ENCODE measurements around the gene TSR2.

TSR2 gene

DNA sequence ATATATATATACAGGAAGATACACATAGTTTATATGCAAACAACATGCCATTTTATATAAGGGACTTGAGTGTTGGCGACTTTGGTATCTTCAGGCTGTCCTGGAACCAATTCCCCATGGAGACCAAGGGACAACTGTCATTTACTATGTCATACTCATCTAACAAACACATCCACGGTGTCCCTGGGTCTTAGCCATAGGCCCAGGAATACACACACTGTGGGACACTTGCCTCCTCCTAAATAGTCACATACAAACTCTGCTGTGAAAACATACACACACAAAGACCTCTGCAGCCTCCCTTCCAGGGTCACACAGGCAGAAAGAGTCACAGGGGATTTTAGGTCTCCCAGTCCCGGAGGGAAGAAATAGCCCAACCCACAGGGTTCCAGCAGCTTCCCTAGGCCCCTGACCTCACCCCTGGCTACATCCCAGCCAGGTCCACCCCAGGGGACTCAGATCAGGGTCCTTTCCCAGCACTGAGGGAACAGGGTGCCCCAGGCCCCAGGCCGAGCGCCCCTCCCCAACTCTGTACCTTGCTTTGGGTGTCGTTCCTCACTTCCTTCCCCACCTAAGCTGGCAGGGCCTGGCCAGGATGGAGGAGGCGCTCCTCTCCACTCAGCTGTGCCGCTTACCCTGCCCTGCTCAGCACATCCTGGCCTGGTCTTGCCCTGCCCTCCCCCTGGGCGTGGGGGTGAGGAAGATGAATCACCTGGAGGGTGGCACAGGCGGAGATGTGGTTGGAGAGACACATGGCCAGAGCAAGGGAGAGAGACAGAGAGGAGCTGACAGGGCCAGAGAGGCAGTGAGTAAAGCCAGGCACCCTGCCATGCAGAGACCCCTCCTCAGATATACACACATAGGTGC is 34.0 kb downstream of the TSR2 start:
- H2BK12ac ChIP-seq (ENCODE audit: low read length), result no peak overlapping the region
- no peak overlapping the region for H2BK120ac ChIP-seq (ENCODE audit: low read depth, low read length)
- no peak overlapping the region for H3K4me2 ChIP-seq (ENCODE audit: insufficient read depth, low read length, poor library complexity, severe bottlenecking)
- H3K27ac ChIP-seq (replicated peaks; ENCODE audit: low read length), result no peak overlapping the region
- no peak overlapping the region for H3K9ac ChIP-seq (ENCODE audit: low read depth, low read length, poor library complexity)
- WGBS, 2 donors (ENCODE audit: extremely low coverage in 2 of 2, insufficient read length in 2 of 2, insufficient replicate concordance in 1 of 2), result no CpG with 5 or more reads among the region's 10 CpGs
- H3K36me3 ChIP-seq (replicated peaks in 1 of 2; ENCODE audit: control insufficient read depth in 2 of 2, insufficient read depth in 2 of 2, low read length in 2 of 2), result peaks cover 8 to 12% of the 10 kb centered on the region in 2 donors
- H4K8ac ChIP-seq (ENCODE audit: low read depth, low read length), result no peak overlapping the region
- H3K23ac ChIP-seq (ENCODE audit: low read depth, low read length, poor library complexity), result no peak overlapping the region
- no peak overlapping the region for H3K4ac ChIP-seq (ENCODE audit: low read length)
- no peak overlapping the region for H3K4me3 ChIP-seq (ENCODE audit: low read length in 2 of 2)
- H3K9me3 ChIP-seq (replicated peaks in 1 of 2; ENCODE audit: control insufficient read depth in 2 of 2, insufficient read depth in 1 of 2, low read depth in 1 of 2, low read length in 2 of 2), result no peaks in the 10 kb centered on the region
- H3K4me1 ChIP-seq (ENCODE audit: control insufficient read depth in 2 of 2, insufficient read depth in 1 of 2, low read depth in 1 of 2, low read length in 2 of 2), result peaks cover 2 to 9% of the 10 kb centered on the region in 2 donors
- H3K79me1 ChIP-seq (ENCODE audit: low read depth, low read length), result peaks cover 5% of the 10 kb centered on the region
- no peak overlapping the region for H4K91ac ChIP-seq (ENCODE audit: low read depth, low read length, poor library complexity)
- no peak overlapping the region for H2AFZ ChIP-seq (ENCODE audit: low read length)
- H2AK5ac ChIP-seq (ENCODE audit: low read depth, low read length), result no peak overlapping the region
- H2BK15ac ChIP-seq (ENCODE audit: low read length), result no peak overlapping the region
- no peak overlapping the region for H3K18ac ChIP-seq (ENCODE audit: low read length)
- DNase-seq (ENCODE audit: low spot score), result no peak
- H3K14ac ChIP-seq (ENCODE audit: low read length), result no peak overlapping the region
- no peak overlapping the region for H2BK5ac ChIP-seq (ENCODE audit: low read length)
- H3K27me3 ChIP-seq (ENCODE audit: control insufficient read depth in 3 of 3, insufficient read depth in 3 of 3, low read depth in 1 of 3, low read length in 3 of 3), result no peaks in the 10 kb centered on the region

GRCh38 chrX:54479136-54480111 is 39.2 kb downstream of the TSR2 start:
- Histone ChIP-seq H3K4me2 (ENCODE audit: insufficient read depth, low read length, poor library complexity, severe bottlenecking) (no peak overlapping the region), H2BK5ac (ENCODE audit: low read length) (no peak overlapping the region), H2AFZ (ENCODE audit: low read length) (no peak overlapping the region), H2BK12ac (ENCODE audit: low read length) (no peak overlapping the region), H3K9me3 (replicated peaks in 1 of 2; ENCODE audit: control insufficient read depth in 2 of 2, insufficient read depth in 1 of 2, low read depth in 1 of 2, low read length in 2 of 2) (no peaks in the 10 kb centered on the region), H3K14ac (ENCODE audit: low read length) (no peak overlapping the region), H3K79me1 (ENCODE audit: low read depth, low read length) (no peaks in the 10 kb centered on the region), H2AK5ac (ENCODE audit: low read depth, low read length) (no peak overlapping the region), H3K4me3 (ENCODE audit: low read length in 2 of 2) (no peak overlapping the region), H3K36me3 (replicated peaks in 1 of 2; ENCODE audit: control insufficient read depth in 2 of 2, insufficient read depth in 2 of 2, low read length in 2 of 2) (no peaks in the 10 kb centered on the region), H3K4ac (ENCODE audit: low read length) (no peak overlapping the region), H3K4me1 (ENCODE audit: control insufficient read depth in 2 of 2, insufficient read depth in 1 of 2, low read depth in 1 of 2, low read length in 2 of 2) (peaks cover 16 to 20% of the 10 kb centered on the region in 2 donors), H3K9ac (ENCODE audit: low read depth, low read length, poor library complexity) (no peak overlapping the region), H3K18ac (ENCODE audit: low read length) (no peak overlapping the region), H3K23ac (ENCODE audit: low read depth, low read length, poor library complexity) (no peak overlapping the region), H2BK120ac (ENCODE audit: low read depth, low read length) (no peak overlapping the region), H4K91ac (ENCODE audit: low read depth, low read length, poor library complexity) (no peak overlapping the region), H3K27ac (replicated peaks; ENCODE audit: low read length) (no peak overlapping the region), H3K27me3 (ENCODE audit: control insufficient read depth in 3 of 3, insufficient read depth in 3 of 3, low read depth in 1 of 3, low read length in 3 of 3) (no peaks in the 10 kb centered on the region), H4K8ac (ENCODE audit: low read depth, low read length) (no peak overlapping the region), H2BK15ac (ENCODE audit: low read length) (no peak overlapping the region)
- DNase-seq (ENCODE audit: low spot score), result no peak
- WGBS, 2 donors (ENCODE audit: extremely low coverage in 2 of 2, insufficient read length in 2 of 2, insufficient replicate concordance in 1 of 2), result no CpG with 5 or more reads among the region's 9 CpGs

DNA sequence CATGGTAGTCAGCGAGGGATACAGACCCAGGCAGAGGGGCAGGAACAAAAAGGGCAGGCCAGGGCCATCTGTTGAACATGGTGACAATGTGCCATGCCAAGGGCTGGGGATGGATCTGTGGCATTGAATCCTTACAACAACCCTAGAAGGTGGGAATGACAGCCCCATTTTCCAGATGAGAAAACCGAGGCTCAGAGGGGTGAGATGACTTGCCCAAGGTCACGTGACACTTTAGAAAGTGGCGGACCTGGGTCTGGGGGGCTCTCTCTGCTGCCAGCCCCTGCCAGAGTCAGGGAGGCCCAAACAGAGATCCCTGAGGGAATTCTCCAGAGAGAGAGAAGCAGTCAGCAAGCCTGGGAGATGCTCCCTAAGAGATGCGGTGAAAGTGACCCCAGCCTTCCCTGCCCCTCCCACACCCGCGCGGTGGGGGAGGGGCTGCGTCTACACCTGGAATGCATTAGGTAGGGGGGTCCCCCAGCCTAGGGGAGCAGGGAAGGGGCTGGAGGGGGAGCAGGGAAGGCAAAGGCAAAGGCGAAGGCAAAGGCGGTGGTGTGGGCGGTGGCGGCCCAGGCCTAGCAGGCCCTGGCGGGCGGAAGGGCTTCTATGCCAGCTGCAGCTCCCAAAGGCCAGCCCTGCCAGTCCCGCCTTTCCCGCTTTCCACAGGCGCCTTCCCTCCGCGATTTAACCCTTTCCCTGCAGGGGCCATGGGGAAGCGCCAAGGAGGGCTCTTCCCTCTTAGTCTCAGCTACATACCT is 42.8 kb downstream of the TSR2 start:
- H3K79me1 ChIP-seq (ENCODE audit: low read depth, low read length), result no peaks in the 10 kb centered on the region
- no peaks in the 10 kb centered on the region for H3K9me3 ChIP-seq (replicated peaks in 1 of 2; ENCODE audit: control insufficient read depth in 2 of 2, insufficient read depth in 1 of 2, low read depth in 1 of 2, low read length in 2 of 2)
- no peak overlapping the region for H2BK120ac ChIP-seq (ENCODE audit: low read depth, low read length)
- no CpG with 5 or more reads among the region's 21 CpGs for WGBS, 2 donors (ENCODE audit: extremely low coverage in 2 of 2, insufficient read length in 2 of 2, insufficient replicate concordance in 1 of 2)
- H2BK15ac ChIP-seq (ENCODE audit: low read length), result no peak overlapping the region
- H3K4ac ChIP-seq (ENCODE audit: low read length), result no peak overlapping the region
- H3K18ac ChIP-seq (ENCODE audit: low read length), result no peak overlapping the region
- no peak overlapping the region for H3K23ac ChIP-seq (ENCODE audit: low read depth, low read length, poor library complexity)
- no peak overlapping the region for H2AFZ ChIP-seq (ENCODE audit: low read length)
- H3K27me3 ChIP-seq (ENCODE audit: control insufficient read depth in 3 of 3, insufficient read depth in 3 of 3, low read depth in 1 of 3, low read length in 3 of 3), result no peaks in the 10 kb centered on the region
- H3K9ac ChIP-seq (ENCODE audit: low read depth, low read length, poor library complexity), result peak overlapping the region; percentile 64
- DNase-seq (ENCODE audit: low spot score), result no peak
- peaks cover 18 to 23% of the 10 kb centered on the region in 2 donors for H3K4me1 ChIP-seq (ENCODE audit: control insufficient read depth in 2 of 2, insufficient read depth in 1 of 2, low read depth in 1 of 2, low read length in 2 of 2)
- no peak overlapping the region for H4K91ac ChIP-seq (ENCODE audit: low read depth, low read length, poor library complexity)
- peak overlapping the region in 1 of 2 donors; percentile 46 for H3K4me3 ChIP-seq (ENCODE audit: low read length in 2 of 2)
- H2BK12ac ChIP-seq (ENCODE audit: low read length), result no peak overlapping the region
- H3K14ac ChIP-seq (ENCODE audit: low read length), result no peak overlapping the region
- H3K27ac ChIP-seq (replicated peaks; ENCODE audit: low read length), result no peak overlapping the region
- H3K4me2 ChIP-seq (ENCODE audit: insufficient read depth, low read length, poor library complexity, severe bottlenecking), result no peak overlapping the region
- no peak overlapping the region for H2BK5ac ChIP-seq (ENCODE audit: low read length)
- H4K8ac ChIP-seq (ENCODE audit: low read depth, low read length), result no peak overlapping the region
- H2AK5ac ChIP-seq (ENCODE audit: low read depth, low read length), result no peak overlapping the region
- H3K36me3 ChIP-seq (replicated peaks in 1 of 2; ENCODE audit: control insufficient read depth in 2 of 2, insufficient read depth in 2 of 2, low read length in 2 of 2), result no peaks in the 10 kb centered on the region
